ENCODE results near the gene SBF2.

The SBF2 gene

DNA sequence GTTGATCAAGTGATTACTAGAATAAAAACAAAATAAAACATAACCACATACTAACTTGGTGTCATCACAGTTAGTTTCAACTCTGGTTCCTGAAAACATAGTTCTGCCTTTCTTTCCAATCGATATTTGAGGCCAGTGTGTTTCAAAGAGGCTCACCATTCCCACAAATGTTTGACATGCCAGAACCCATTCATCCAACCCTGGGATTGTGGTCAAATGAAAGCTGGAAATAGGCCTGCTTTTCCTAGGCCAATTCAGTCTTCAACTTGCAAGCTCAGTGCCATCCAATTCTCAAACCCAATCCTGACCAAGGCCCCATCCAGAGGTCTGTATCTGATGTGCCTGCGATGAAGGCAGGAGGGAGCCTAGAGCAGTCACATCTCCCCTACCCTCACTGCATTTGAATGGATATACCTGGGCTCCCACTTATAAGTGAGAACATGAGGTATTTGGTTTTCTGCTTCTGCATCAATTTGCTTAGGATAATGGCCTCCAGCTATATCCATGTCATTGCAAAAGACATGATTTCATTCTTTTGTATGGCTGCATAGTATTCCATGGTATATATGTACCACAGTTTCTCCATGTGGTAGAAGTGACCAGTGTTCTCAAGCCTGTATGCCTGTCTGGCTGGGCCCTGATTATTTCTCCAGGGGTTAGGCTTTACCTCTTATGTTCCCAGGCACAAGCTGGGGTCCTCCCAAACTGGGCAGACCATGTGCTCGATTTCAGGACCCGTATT lies 486.9 kb downstream of the SBF2 start:
- DNase-seq (ENCODE audit: extremely low spot score, insufficient read length, low read depth) (no peak), FAIRE-seq (no peak)

GRCh38 chr11:9804419-9804902 lies 489.6 kb downstream of the SBF2 start:
- FAIRE-seq (no peak), DNase-seq (ENCODE audit: extremely low spot score, insufficient read length, low read depth) (no peak)

DNA sequence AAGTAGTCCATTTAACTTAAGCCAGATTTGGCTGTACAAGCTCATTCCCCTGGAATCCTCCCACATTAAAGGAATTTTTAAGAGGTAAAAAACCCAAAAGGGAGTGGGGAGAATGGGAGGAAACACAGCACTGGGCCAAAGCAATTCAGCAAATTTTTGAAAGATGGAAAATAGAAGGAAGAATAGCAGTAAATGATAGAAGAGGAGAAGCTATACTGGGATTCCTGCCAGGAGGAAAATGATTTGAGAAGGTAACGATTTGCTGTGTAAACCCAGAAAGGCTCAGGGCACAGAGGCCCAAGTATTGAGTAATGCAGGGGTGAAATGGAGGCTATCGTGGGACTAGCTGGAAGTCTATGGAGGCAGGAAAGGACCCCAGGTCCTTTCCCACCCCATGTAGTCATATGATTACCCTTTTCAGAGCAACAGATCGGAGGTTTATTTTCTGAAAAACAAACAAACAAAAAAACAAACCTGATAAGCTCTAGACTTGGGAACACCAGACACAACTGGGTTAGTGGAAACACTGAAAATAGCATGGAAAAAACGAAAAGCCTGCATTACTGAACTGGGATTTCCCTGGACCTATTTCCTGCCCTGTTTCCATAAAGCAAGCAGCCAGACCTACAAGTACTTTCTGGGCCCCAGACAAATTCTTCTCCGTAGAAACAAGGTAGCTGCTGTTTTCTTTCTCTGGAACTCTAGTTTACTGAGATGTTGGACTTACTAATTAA lies 490.2 kb downstream of the SBF2 start:
- no peak for FAIRE-seq

GRCh38 chr11:9802291-9802861 lies 491.6 kb downstream of the SBF2 start:
- FAIRE-seq, result no peak
- DNase-seq (ENCODE audit: extremely low spot score, insufficient read length, low read depth), result no peak

More for the DNA sequence above, 490.2 kb downstream of the SBF2 start:
- no peak for DNase-seq (ENCODE audit: extremely low spot score, insufficient read length, low read depth)

GRCh38 chr11:9799886-9800285 lies 494.1 kb downstream of the SBF2 start:
- DNase-seq (ENCODE audit: extremely low spot score, insufficient read length, low read depth) (no peak), FAIRE-seq (no peak)

- DNase-seq (ENCODE audit: extremely low spot score, insufficient read length, low read depth) (no peak), FAIRE-seq (no peak)
Measured at GRCh38 chr11:9797300-9797699, 496.7 kb downstream of the SBF2 start.

GRCh38 chr11:9796854-9797253 lies 497.2 kb downstream of the SBF2 start:
- DNase-seq (ENCODE audit: extremely low spot score, insufficient read length, low read depth) (no peak), FAIRE-seq (no peak)

- FAIRE-seq (no peak), DNase-seq (ENCODE audit: extremely low spot score, insufficient read length, low read depth) (no peak)
Measured at GRCh38 chr11:9796266-9796665, 497.8 kb downstream of the SBF2 start.

DNA sequence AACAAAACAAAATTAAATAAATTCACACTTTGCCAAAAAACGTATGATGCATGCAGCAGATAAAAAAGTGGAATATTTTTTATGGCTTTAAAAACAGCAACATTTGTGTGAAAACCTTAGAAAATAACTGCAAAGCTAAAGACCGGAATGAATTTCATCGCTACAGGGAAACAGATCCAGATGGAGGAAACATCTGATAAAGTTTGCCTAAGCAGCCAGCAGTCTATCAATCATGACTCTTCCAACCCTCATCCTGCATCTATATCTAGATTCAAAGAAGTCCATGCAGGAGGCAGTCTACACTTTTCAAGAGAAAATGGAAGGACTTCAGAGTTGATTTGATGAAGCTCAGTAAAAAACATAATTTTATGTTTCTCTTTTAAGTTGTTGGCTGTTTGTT lies 503.3 kb downstream of the SBF2 start:
- FAIRE-seq (no peak), DNase-seq (ENCODE audit: extremely low spot score, insufficient read length, low read depth) (no peak)

DNA sequence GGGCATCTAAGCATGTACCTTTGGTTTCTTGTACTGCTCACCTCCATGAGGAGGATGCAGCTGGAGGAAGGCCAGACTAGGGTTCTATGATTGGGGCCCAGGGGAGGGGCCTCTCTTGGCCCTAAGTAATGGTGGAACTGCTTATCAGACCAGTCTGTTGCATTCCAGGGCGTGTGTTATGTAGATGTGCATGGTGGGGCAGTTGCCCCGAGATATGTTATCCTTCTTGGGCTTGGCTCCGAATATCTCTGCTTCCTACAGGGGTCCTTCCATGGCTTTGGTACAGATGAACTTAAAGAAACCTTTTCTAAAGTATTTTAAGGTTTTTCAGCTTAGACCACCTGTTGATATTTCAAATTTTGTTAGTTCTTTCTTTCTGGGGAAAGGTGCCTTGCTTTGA lies 504.1 kb downstream of the SBF2 start:
- FAIRE-seq, result no peak
- no peak for DNase-seq (ENCODE audit: extremely low spot score, insufficient read length, low read depth)

DNA sequence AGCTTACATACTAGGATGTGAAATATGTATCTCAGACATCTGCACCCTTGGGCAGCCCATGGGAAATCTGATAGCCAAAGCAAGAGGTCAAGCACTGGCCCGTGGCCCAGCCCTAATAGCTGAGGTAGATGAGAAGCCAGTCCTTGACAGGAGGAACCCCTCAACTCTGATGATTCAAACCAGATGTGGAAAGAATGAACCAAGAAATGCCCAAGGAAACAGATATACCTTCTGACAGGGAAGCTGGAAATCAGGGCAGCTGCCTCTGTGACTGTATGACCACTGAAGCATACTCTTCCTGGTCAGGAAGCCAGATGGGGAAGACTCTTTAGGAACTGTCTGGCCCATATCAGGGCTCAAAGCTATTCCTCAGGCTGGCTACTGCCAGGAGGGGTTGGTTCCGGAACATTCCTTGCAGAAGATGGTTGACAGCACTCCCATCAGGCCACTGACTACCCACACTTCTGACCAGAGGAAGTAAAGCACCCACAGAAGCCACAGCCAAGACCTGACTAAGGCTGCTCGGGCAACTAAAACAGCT lies 506.0 kb downstream of the SBF2 start:
- DNase-seq (ENCODE audit: extremely low spot score, insufficient read length, low read depth) (no peak), FAIRE-seq (no peak)

GRCh38 chr11:9787260-9787659 lies 506.8 kb downstream of the SBF2 start:
- no peak for DNase-seq (ENCODE audit: extremely low spot score, insufficient read length, low read depth)
- FAIRE-seq, result no peak

GRCh38 chr11:9784602-9785315 lies 509.3 kb downstream of the SBF2 start:
- FAIRE-seq (no peak), DNase-seq (ENCODE audit: extremely low spot score, insufficient read length, low read depth) (no peak)

GRCh38 chr11:9783986-9784385 lies 510.0 kb downstream of the SBF2 start:
- no peak for FAIRE-seq
- DNase-seq (ENCODE audit: extremely low spot score, insufficient read length, low read depth), result no peak

GRCh38 chr11:9780929-9781328 lies 513.1 kb downstream of the SBF2 start:
- DNase-seq (ENCODE audit: extremely low spot score, insufficient read length, low read depth), result no peak
- no peak for FAIRE-seq

DNA sequence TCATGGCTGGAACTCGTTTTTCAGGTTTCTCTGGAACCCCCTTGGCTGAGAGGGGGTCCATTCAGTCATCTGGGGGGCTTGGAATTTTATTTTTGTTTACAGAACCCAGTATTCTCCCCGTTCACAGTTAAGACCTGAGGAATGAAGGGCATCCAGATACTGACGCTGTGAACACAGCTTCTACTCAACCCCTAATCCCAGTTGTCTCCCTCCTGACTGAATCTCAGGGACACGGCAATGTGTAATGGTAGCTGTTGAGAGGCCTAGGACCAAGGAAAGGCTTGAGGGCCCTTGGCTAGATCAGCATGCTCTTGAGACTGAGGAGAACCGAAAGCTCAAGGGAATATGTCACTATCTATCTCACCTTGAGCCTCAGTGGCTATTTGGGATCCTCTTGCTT lies 516.5 kb downstream of the SBF2 start:
- DNase-seq (ENCODE audit: extremely low spot score, insufficient read length, low read depth) (no peak), FAIRE-seq (no peak)

DNA sequence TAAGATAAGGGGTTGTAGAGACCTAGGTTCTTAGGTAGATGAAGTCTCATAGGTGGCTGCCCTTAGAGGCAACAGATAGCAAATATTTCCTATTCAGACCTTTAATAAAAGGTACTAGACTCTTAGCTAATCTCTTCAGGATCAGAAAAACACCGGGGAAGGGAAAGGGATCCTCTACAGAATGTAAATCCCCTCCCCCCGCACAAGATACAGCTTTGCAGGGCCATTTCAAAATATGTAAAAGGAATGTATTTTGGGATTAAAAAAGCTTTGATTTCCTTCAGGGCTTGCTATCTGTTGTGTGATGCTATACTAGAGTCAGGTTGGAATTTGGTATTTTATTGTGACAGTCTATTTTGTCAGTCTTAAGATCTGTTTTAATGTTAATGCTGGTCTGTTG lies 517.0 kb downstream of the SBF2 start:
- DNase-seq (ENCODE audit: extremely low spot score, insufficient read length, low read depth), result no peak
- FAIRE-seq, result no peak

- FAIRE-seq (no peak), DNase-seq (ENCODE audit: extremely low spot score, insufficient read length, low read depth) (no peak)
Measured at GRCh38 chr11:9776203-9776602, 517.8 kb downstream of the SBF2 start.

- no peak for DNase-seq (ENCODE audit: extremely low spot score, insufficient read length, low read depth)
- no peak for FAIRE-seq
Measured at GRCh38 chr11:9775398-9775779, 518.6 kb downstream of the SBF2 start.

Data from GM18507 (cell line).